Astrocyte of the cerebellum (primary cell): ENCODE results near the gene PAXX.

ENCODE experiments used
- DNase-seq: peaks from one replicate; pipeline ENCODE4 v3.0.0-alpha.2; 2011; ENCODE audit warnings: low read depth
- H3K4me3 ChIP-seq: 2 replicates; pipeline ENCODE4 v1.5.1; 2011; ENCODE audit warnings: mild to moderate bottlenecking, low read depth, low read length, moderate library complexity
- CTCF ChIP-seq: IDR thresholded peaks from 2 replicates; pipeline ENCODE4 v1.5.1; 2012; ENCODE audit warnings: low read length, low read depth, moderate library complexity, mild to moderate bottlenecking; ENCODE audit errors: missing control alignments
- in situ Hi-C: cut with HindIII; loops from 2 replicates; pipeline ENCODE4 v1.10.0; 2017; ENCODE audit warnings: low sequenced_read_pairs

PAXX gene

GRCh38 chr9:136977649-136978072 is 14.6 kb upstream of the PAXX start:
- peak overlapping the region; percentile 40 for H3K4me3 ChIP-seq
- DNase-seq: no peak
- in situ Hi-C loops: no loop called here
- no peak for TF ChIP-seq CTCF

GRCh38 chr9:136978073-136978864 is 14.0 kb upstream of the PAXX start:
- H3K4me3 ChIP-seq: peak overlapping the region; percentile 40
- in situ Hi-C loops: no loop called here
- no peak for TF ChIP-seq CTCF
- DNase-seq: no peak

- TF ChIP-seq CTCF: no peak
- H3K4me3 ChIP-seq: no peak overlapping the region
- DNase-seq: no peak
- in situ Hi-C loops: no loop called here
These were observed 13.2 kb upstream of the PAXX start for GRCh38 chr9:136978865-136979544.

GRCh38 chr9:136979769-136980587 is 12.2 kb upstream of the PAXX start:
- DNase-seq: no peak
- no peak for TF ChIP-seq CTCF
- in situ Hi-C loops: no loop called here
- no peak overlapping the region for H3K4me3 ChIP-seq

- no peak overlapping the region for H3K4me3 ChIP-seq
These were observed 11.3 kb upstream of the PAXX start for GRCh38 chr9:136980669-136981478.

More at GRCh38 chr9:136980669-136981478, 11.3 kb upstream of the PAXX start:
- in situ Hi-C loops: no loop called here
- no peak for TF ChIP-seq CTCF
- no peak for DNase-seq
